Mesothelial cell of epicardium (in vitro differentiated cells): ENCODE results near the gene TOMM40. TPM values are rescaled to one million over a fixed set of nuclear protein-coding genes. Genes with fewer than 3 reads are reported as not detected.

Source experiments
- DNase-seq, 2 experiments: peaks; one replicate each; pipeline ENCODE4 v3.0.0; 2021; ENCODE audit warnings: low spot score in 2 of 2; ENCODE audit not compliant: unreplicated experiment in 2 of 2
- H3K27ac Mint-ChIP-seq: 2 replicates; pipeline ENCODE4 v1.8.0; 2021; ENCODE audit warnings: mixed read lengths
- H3K27me3 Mint-ChIP-seq: 2 replicates; pipeline ENCODE4 v1.8.0; 2021; ENCODE audit warnings: low read depth, mixed read lengths
- H3K36me3 Mint-ChIP-seq: 2 replicates; pipeline ENCODE4 v1.8.0; 2021; ENCODE audit warnings: mixed read lengths
- H3K4me1 Mint-ChIP-seq: 2 replicates; pipeline ENCODE4 v1.8.0; 2021; ENCODE audit warnings: mixed read lengths
- H3K4me3 Mint-ChIP-seq: 2 replicates; pipeline ENCODE4 v1.8.0; 2021; ENCODE audit warnings: mild to moderate bottlenecking, moderate library complexity, mixed read lengths
- H3K9me3 Mint-ChIP-seq: 2 replicates; pipeline ENCODE4 v1.8.0; 2021; ENCODE audit warnings: mixed read lengths
- CTCF ChIP-seq: fragments of 200-600 bp; sonication (generic); IDR thresholded peaks from one replicate; pipeline ENCODE4 v1.5.0; 2021; ENCODE audit warnings: antibody characterized with exemption; ENCODE audit not compliant: unreplicated experiment
- total RNA-seq: library from RNA; stranded (reverse); gene quantifications from 3 replicates; pipeline ENCODE4 v1.2.1, GENCODE V29; 2021

Gene TOMM40
- total RNA-seq, 1 donor from 2014 or later: 47.8 TPM

DNA sequence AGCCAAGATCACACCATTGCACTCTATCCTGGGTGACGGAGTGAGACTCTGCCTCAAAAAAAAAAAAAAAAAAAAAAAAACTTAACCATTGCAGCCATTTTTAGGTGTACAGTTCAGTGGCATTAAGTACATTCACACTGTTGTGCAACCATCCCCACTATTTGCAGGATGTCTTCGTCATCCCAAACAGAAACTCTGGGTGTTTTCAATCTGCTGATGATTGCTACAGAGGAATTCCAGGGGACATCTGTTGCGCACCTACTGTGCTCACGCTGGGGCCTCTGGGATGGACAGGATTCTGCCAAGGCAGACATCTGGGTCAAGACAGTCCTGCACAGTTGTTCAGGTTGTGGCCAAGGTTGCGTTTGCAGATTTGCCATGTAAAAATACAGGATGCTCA lies 48.6 kb downstream of the TOMM40 start:
- H3K27me3 Mint-ChIP-seq: no peaks in the 10 kb centered on the region
- H3K4me3 Mint-ChIP-seq: no peak overlapping the region
- DNase-seq: no peak
- H3K27ac Mint-ChIP-seq: no peak overlapping the region
- no peaks in the 10 kb centered on the region for H3K9me3 Mint-ChIP-seq
- H3K4me1 Mint-ChIP-seq: no peaks in the 10 kb centered on the region
- TF ChIP-seq CTCF: no peak
- no peaks in the 10 kb centered on the region for H3K36me3 Mint-ChIP-seq

GRCh38 chr19:44942067-44942571 lies 51.1 kb downstream of the TOMM40 start, which contains the start of gene APOC4:
Gene APOC4 (plus strand): TSS chr19:44942237. CDS start chr19:44942278, 41 bp downstream.
- Mint-ChIP-seq H3K4me1 (no peaks in the 10 kb centered on the region), H3K36me3 (no peaks in the 10 kb centered on the region), H3K27me3 (no peaks in the 10 kb centered on the region), H3K9me3 (no peaks in the 10 kb centered on the region), H3K4me3 (no peak within 1 kb of the TSS), H3K27ac (no peak within 1 kb of the TSS)
- TF ChIP-seq CTCF: no peak
- DNase-seq: no peak

GRCh38 chr19:44943801-44944249 lies 52.8 kb downstream of the TOMM40 start:
- Mint-ChIP-seq H3K4me1 (no peaks in the 10 kb centered on the region), H3K27ac (no peak overlapping the region), H3K4me3 (no peak overlapping the region), H3K36me3 (no peaks in the 10 kb centered on the region), H3K9me3 (no peaks in the 10 kb centered on the region), H3K27me3 (no peaks in the 10 kb centered on the region)
- TF ChIP-seq CTCF: no peak
- no peak for DNase-seq

- Mint-ChIP-seq H3K36me3 (no peaks in the 10 kb centered on the region), H3K27ac (no peak overlapping the region), H3K27me3 (no peaks in the 10 kb centered on the region), H3K9me3 (no peaks in the 10 kb centered on the region), H3K4me1 (peaks cover 2% of the 10 kb centered on the region), H3K4me3 (no peak overlapping the region)
- no peak for TF ChIP-seq CTCF
- DNase-seq: no peak
Observed at GRCh38 chr19:44947041-44947581, 56.1 kb downstream of the TOMM40 start.

GRCh38 chr19:44948237-44948636 lies 57.2 kb downstream of the TOMM40 start:
- no peaks in the 10 kb centered on the region for H3K9me3 Mint-ChIP-seq
- no peak for TF ChIP-seq CTCF
- no peak overlapping the region for H3K4me3 Mint-ChIP-seq
- H3K36me3 Mint-ChIP-seq: no peaks in the 10 kb centered on the region
- peaks cover 2% of the 10 kb centered on the region for H3K4me1 Mint-ChIP-seq
- no peak for DNase-seq
- no peak overlapping the region for H3K27ac Mint-ChIP-seq
- no peaks in the 10 kb centered on the region for H3K27me3 Mint-ChIP-seq
